COLO668 (cell line): ENCODE data around the gene CYP27C1.

Source experiments
- DNase-seq: peaks from one replicate; lab custom pipeline; 2025; ENCODE audit not compliant: unreplicated experiment; lab: John Stamatoyannopoulos, UW

CYP27C1 gene

GRCh38 chr2:127195140-127196074 is 24.7 kb downstream of the CYP27C1 start:
- no peak for DNase-seq

DNA sequence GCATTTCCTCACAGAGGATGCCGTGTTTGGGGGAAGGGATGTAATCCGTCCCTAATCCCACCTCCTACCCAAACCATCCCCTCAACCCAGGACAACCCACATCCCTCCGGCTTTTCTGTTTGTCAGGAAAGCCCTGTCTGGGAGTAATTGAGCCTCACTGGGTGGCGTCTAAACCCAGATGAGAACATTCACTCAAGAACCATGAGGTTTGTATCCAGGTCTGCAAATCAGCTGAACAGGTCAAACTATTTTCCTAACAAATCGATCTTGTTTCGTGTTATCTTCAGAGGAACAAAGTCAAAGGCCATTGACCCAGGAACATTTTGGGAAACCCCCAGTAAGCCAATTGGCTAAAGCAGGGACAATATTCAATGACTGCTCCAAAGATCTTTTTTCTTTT is 25.7 kb downstream of the CYP27C1 start:
- DNase-seq, result no peak

- no peak for DNase-seq
Observed at GRCh38 chr2:127193967-127194280, 26.2 kb downstream of the CYP27C1 start.

DNA sequence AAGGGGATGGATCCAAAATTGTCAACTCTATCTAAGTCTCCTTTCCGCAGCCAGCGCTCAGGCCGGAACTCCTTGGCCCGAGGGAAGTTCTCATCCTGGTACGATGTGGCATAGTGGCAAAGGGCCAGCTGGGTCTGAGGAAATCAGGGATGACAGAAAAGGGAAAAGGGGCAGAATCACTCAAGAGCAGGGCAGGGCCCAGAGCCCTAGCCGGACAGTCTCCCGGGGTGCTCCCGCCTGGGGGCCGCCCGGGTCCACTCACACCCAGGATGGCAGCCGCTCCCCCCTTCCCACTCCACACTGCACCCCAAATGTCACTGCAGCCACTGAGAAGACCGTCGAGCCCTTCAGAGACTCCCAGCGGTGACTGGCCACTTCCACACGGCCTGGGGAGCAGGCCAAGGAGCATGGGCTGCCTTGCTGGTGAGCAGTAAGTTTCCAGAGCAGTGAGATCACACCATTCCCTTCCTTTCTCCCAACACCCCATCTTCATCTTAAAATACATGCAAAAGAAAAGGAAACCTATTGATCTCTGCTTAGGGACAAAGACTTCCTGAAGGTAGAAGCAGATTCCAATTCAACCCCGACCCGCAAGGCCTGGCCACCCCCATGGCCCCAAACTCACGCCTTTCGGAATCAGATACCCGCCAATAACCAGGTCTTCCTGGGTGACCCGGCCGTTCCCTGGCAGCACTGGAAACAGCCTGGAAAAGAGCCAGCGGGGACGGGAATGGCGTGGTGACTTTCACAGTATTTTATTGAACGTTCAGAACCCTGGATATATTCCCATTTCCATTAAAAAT is 26.7 kb downstream of the CYP27C1 start:
- DNase-seq, result no peak

GRCh38 chr2:127191331-127192219 is 28.5 kb downstream of the CYP27C1 start:
- DNase-seq, result no peak

DNA sequence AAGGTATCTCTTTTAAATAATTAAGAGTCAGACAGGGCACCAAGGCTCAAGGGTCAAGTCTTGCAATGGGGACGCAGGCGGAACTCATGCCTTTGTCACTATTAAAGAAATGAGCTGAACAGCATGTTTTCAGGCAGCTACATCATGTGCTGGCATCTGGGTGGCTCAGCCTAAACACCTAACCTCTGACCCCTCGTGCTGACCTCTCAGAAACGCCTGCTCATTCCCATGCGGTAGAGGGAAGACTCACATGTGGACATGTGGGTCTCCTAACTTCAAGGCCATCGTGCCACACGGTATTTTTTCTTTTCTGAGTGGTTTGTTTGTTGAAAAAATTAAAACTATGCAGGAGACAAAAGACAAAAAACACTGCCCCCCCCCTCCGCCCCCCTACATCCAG is 31.3 kb downstream of the CYP27C1 start:
- DNase-seq, result no peak

DNA sequence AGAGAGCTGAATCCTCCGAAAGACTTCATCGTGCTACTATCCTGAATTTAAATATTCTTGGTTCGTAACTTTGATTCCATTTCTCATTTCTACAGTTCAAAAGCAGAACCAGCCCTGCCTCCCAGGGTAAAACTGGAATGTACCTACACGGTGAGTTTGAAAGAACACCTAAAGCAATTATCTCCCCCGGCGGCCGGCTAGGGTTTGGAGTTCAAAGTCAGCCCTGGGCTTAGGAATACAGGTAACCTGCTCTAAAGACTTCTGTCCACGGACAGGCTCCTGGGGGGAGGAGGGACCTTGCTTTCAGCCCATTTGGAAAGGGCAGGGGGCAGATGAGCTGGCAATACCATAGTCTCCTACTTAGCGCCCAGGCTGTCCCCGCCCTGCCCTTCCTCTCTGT is 32.3 kb downstream of the CYP27C1 start:
- DNase-seq, result no peak

DNA sequence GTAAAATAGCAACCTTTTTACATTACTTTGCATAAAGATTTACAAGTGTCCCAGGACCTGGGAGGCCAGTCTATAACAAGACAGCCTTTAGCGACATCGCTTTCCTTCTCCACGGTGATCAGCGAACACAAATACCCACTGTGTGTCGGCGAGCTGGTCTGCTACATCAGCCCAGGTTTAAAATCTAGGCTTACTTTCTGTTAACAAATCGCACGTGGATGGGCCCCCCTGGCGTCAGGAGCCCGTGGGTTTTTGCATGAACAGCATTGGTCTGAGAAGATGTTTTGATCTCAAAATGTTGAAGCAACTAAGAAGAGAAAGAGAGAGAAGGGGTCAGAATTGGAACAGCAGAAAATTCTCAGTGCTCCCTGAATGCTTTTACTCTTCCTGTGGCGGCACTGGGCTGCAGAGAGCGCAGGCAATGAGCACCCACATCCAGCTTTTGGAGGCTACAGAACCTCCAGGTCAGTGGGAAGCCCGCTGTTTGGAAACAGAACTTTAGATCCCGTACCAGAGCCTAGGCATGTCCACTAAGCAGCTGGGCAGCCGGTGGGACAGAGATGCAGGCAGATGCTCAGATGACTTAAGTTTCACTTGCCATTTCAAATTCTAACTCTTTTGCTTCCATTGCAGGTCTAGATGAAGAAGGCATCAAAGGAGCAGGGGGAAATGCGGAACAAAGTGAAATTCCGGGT is 32.9 kb downstream of the CYP27C1 start:
- no peak for DNase-seq

DNA sequence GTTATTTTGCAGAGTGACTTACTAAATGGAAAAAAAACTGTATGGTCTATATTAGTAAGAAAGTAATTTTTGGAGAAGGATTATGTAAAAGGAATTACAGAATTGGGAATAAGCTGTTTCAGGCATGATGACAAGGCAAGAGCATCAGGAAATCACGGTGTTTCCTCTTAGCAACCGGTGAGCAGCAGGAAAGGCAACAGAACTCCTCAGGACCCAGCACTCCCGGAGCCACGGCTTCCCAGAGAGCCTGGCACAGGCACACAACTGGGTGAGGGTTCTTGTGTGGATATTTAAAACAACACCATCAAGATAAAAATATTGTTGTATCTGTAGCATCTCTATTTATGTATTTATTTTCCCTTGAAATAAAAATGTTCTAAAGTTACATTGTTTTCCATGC is 34.4 kb downstream of the CYP27C1 start:
- DNase-seq, result no peak

- no peak for DNase-seq
Observed at GRCh38 chr2:127185093-127185492, 35.0 kb downstream of the CYP27C1 start.

DNA sequence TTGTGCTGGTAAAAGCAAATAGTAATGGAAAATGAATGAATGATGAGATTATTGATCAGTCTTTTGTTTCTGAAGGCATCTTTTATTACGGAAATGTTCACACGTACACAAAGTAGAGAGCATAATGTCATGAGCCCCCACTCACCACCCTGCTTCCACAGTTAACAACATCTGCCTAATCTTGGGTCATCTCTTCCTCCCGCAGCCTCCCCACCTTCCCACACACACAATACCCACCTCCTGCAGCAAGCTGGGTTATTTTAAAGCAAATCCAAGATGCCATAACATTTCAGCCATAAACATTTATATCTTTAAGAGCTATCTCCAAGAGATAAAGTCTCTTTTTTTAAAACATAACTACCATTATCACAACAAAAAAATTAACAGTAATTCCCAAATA is 36.3 kb downstream of the CYP27C1 start:
- DNase-seq, result no peak

GRCh38 chr2:127182626-127183458 is 37.3 kb downstream of the CYP27C1 start:
- DNase-seq, result no peak

- no peak for DNase-seq
Observed at GRCh38 chr2:127181851-127182250, 38.2 kb downstream of the CYP27C1 start.

DNA sequence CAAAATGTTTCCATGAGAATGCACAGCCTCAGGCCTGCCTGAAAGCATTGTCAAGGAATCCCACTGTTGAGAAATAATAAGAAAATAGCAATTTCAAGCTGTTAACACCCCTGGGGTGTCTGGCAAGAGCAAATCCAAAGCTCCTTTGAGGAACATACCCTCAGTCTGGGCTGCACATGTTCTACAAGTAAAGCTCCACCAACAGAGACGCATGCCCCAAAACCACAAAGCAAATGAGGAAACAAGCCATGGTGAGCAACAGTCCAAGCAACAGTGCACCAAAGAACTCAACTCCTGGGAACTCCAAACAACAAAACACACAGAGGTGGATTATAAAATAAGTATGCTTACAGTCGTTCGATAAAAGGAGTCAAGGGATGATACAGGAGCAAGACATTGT is 40.3 kb downstream of the CYP27C1 start:
- DNase-seq, result no peak

GRCh38 chr2:127177617-127178263 is 42.4 kb downstream of the CYP27C1 start:
- DNase-seq, result no peak

DNA sequence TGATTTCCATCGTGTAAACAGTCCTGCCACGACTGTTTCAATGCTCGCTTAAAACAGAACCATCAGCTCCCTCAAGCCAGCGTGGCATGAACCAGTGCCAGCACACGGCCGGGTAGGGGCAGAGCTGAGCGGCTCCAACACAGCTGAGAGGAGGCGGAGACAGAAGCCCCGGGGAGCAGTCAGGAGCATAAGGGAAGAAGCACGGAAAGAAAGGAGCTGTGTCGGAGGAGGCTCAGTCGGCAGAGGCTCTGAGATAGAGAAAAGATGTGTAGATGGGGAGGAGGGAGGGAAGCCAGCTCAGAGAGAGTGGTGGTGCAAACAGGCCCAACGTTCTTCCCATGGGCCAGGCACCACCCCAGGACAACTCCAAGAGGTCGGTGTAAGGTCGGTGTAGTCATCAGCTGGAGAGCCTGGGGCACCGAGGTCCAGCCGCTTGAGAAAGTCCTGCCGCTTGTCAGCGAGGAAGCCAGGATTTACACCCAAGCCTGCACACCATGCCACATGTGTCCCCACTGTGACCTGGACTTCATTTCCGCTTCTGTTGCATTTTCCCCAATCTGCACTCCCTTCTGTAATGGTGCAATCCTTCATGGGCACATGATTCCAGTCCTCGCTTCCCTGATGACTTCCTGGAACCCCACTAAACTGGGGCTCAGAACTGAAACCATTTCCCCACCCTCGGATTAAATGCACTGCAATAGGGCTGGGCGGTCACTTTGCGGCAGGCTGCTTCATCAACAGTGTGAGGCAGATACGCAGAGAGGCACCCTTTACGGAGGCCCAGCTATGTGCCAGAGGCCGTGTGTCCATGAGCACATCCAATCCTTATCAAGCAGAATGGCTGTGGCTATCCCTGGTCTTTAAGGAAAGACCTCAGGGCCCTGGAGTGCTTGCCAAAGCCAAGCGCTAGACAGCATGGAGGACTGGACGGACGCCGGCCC is 43.5 kb downstream of the CYP27C1 start:
- no peak for DNase-seq

- DNase-seq, result no peak
Observed at GRCh38 chr2:127175751-127176354, 44.2 kb downstream of the CYP27C1 start.
